ENCODE measurements around the gene CLASP1. TPM values are rescaled to one million over a fixed set of nuclear protein-coding genes. Genes with fewer than 3 reads are reported as not detected.

Gene CLASP1
- total RNA-seq, 2 experiments from 2014 or later, result 33.8 to 72.4 TPM

GRCh38 chr2:121603185-121603584, 46.1 kb downstream of the CLASP1 start:
- TF ChIP-seq, protein P1, sequence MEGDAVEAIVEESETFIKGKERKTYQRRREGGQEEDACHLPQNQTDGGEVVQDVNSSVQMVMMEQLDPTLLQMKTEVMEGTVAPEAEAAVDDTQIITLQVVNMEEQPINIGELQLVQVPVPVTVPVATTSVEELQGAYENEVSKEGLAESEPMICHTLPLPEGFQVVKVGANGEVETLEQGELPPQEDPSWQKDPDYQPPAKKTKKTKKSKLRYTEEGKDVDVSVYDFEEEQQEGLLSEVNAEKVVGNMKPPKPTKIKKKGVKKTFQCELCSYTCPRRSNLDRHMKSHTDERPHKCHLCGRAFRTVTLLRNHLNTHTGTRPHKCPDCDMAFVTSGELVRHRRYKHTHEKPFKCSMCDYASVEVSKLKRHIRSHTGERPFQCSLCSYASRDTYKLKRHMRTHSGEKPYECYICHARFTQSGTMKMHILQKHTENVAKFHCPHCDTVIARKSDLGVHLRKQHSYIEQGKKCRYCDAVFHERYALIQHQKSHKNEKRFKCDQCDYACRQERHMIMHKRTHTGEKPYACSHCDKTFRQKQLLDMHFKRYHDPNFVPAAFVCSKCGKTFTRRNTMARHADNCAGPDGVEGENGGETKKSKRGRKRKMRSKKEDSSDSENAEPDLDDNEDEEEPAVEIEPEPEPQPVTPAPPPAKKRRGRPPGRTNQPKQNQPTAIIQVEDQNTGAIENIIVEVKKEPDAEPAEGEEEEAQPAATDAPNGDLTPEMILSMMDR (conservative IDR thresholded peaks at IDR 0.05; ENCODE audit: low read length), result no peak
- no peak for TF ChIP-seq EZH2phosphoT487 (IDR thresholded peaks at IDR 0.05; ENCODE audit: borderline replicate concordance, low read depth, low read length)
- Histone ChIP-seq H3K4me2 (ENCODE audit: low read length) (peak overlapping the region; percentile 21), H2AFZ (ENCODE audit: low read length) (no peak overlapping the region), H3K4me3 (ENCODE audit: low read depth, low read length, poor library complexity, severe bottlenecking) (no peak overlapping the region), H3K27ac (ENCODE audit: low read depth, low read length, poor library complexity, severe bottlenecking) (no peak overlapping the region), H3K79me2 (ENCODE audit: insufficient read depth, low read depth, low read length) (peaks cover 44% of the 10 kb centered on the region; the same call in 1 of the 2 replicates), H3K9me2 (ENCODE audit: insufficient read depth, low read length) (no peaks in the 10 kb centered on the region), H3K9me3 (ENCODE audit: low read length) (no peaks in the 10 kb centered on the region), H3K36me3 (ENCODE audit: insufficient read depth, low read length) (peaks cover 29% of the 10 kb centered on the region), H3K4me1 (ENCODE audit: insufficient read depth, low read length, poor library complexity, severe bottlenecking) (peaks cover 10% of the 10 kb centered on the region), H4K20me1 (ENCODE audit: insufficient read depth, low read length) (no peaks in the 10 kb centered on the region)
- BruUV-seq (replicated peaks), result no TSS peak
- CTCF ChIA-PET (ENCODE audit: unreplicated experiment), result no interaction called here
- POLR2A ChIA-PET, result no interaction called here
- intact Hi-C loops (cut with micrococcal nuclease; ENCODE audit: unreplicated experiment), result no loop called here
- DNase-seq (ENCODE audit: low spot score), result no peak

- no TSS peak for BruUV-seq (replicated peaks)
- no peak for DNase-seq (ENCODE audit: low spot score)
- intact Hi-C loops (cut with micrococcal nuclease; ENCODE audit: unreplicated experiment), result no loop called here
- Histone ChIP-seq H3K36me3 (ENCODE audit: insufficient read depth, low read length) (peaks cover 20% of the 10 kb centered on the region), H3K4me3 (ENCODE audit: low read depth, low read length, poor library complexity, severe bottlenecking) (no peak overlapping the region), H3K79me2 (ENCODE audit: insufficient read depth, low read depth, low read length) (peaks cover 64% of the 10 kb centered on the region; the same call in 1 of the 2 replicates), H3K27ac (ENCODE audit: low read depth, low read length, poor library complexity, severe bottlenecking) (no peak overlapping the region), H3K4me1 (ENCODE audit: insufficient read depth, low read length, poor library complexity, severe bottlenecking) (peaks cover 41% of the 10 kb centered on the region), H3K9me2 (ENCODE audit: insufficient read depth, low read length) (no peaks in the 10 kb centered on the region), H4K20me1 (ENCODE audit: insufficient read depth, low read length) (no peaks in the 10 kb centered on the region), H3K9me3 (ENCODE audit: low read length) (no peaks in the 10 kb centered on the region), H3K4me2 (ENCODE audit: low read length) (no peak overlapping the region), H2AFZ (ENCODE audit: low read length) (no peak overlapping the region)
- ChIA-PET POLR2A (interaction anchor here (0.6 to 1.3 kb wide), 7 partner anchors 12 to 135 kb away, joined by 3 to 8 read pairs (median 3); no protein-coding TSS in a partner anchor), CTCF (ENCODE audit: unreplicated experiment) (no interaction called here)
- TF ChIP-seq, protein P1 (conservative IDR thresholded peaks at IDR 0.05; ENCODE audit: low read length), result no peak
- no peak for TF ChIP-seq EZH2phosphoT487 (IDR thresholded peaks at IDR 0.05; ENCODE audit: borderline replicate concordance, low read depth, low read length)
These were observed 49.2 kb downstream of the CLASP1 start for GRCh38 chr2:121599963-121600651.

DNA sequence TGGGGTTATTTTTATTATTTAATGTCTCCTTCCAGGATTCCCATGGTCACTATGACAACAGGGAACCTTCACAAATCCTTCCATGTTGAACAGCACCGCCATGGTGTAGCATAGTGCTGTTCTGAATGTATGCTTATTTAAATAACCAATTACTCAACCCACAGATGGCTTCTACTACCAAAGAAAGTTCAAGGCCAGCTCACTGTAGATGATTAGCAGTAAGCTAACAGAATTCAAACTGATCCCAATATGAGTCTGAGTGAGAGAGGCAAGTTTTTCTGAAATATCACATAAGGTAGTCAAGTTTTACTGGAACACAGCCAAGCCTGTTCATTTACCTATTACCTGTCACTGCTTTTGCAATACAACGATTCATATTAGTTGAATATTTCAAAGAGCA, 51.2 kb downstream of the CLASP1 start:
- no peak for DNase-seq (ENCODE audit: low spot score)
- H3K9me3 ChIP-seq (ENCODE audit: low read length), result no peaks in the 10 kb centered on the region
- intact Hi-C loops (cut with micrococcal nuclease; ENCODE audit: unreplicated experiment), result no loop called here
- ChIA-PET CTCF (ENCODE audit: unreplicated experiment) (no interaction called here), POLR2A (interaction anchor here (1.0 to 1.9 kb wide), 2 partner anchors 20 to 45 kb away, joined by 3 to 5 read pairs; no protein-coding TSS in a partner anchor)
- peak overlapping the region; percentile 76; the same call in 1 of the 2 replicates for H3K4me2 ChIP-seq (ENCODE audit: low read length)
- no peaks in the 10 kb centered on the region for H4K20me1 ChIP-seq (ENCODE audit: insufficient read depth, low read length)
- peaks cover 64% of the 10 kb centered on the region; the same call in 1 of the 2 replicates for H3K79me2 ChIP-seq (ENCODE audit: insufficient read depth, low read depth, low read length)
- TF ChIP-seq, protein P1 (conservative IDR thresholded peaks at IDR 0.05; ENCODE audit: low read length), result no peak
- TF ChIP-seq EZH2phosphoT487 (IDR thresholded peaks at IDR 0.05; ENCODE audit: borderline replicate concordance, low read depth, low read length), result no peak
- H3K36me3 ChIP-seq (ENCODE audit: insufficient read depth, low read length), result no peaks in the 10 kb centered on the region
- no peaks in the 10 kb centered on the region for H3K9me2 ChIP-seq (ENCODE audit: insufficient read depth, low read length)
- H2AFZ ChIP-seq (ENCODE audit: low read length), result no peak overlapping the region
- H3K27ac ChIP-seq (ENCODE audit: low read depth, low read length, poor library complexity, severe bottlenecking), result no peak overlapping the region
- no peak overlapping the region for H3K4me3 ChIP-seq (ENCODE audit: low read depth, low read length, poor library complexity, severe bottlenecking)
- peaks cover 36% of the 10 kb centered on the region for H3K4me1 ChIP-seq (ENCODE audit: insufficient read depth, low read length, poor library complexity, severe bottlenecking)
- BruUV-seq (replicated peaks), result no TSS peak
